Spleen (tissue), 7 donors: Measurements from ENCODE around the gene CDKN1B.

Experiments used
- CTCF ChIP-seq, 11 experiments: fragments of 200-600 bp in 7 of 11; fragments of 450-650 bp in 4 of 11; sonication (generic) in 4 of 11; IDR thresholded peaks in 8 of 11; conservative IDR thresholded peaks in 3 of 11; 1 replicate in 7 of 11; 2 replicates in 4 of 11; pipeline versions ENCODE4 v1.4.0 to v1.8.0; 2016 to 2021; ENCODE audit warnings: antibody characterized with exemption in 11 of 11, inconsistent platforms in 4 of 11, mild to moderate bottlenecking in 1 of 11
- POLR2A ChIP-seq, 3 donors: fragments of 450-650 bp; IDR thresholded peaks; one replicate each; pipeline ENCODE4 v1.5.1; 2017; ENCODE audit warnings: antibody characterized with exemption in 3 of 3, mild to moderate bottlenecking in 1 of 3
- POLR2AphosphoS5 ChIP-seq, 3 donors: sonication (generic); formaldehyde crosslinking; IDR thresholded peaks; one replicate each; pipeline ENCODE4 v1.5.1; 2017; ENCODE audit warnings: antibody characterized with exemption in 3 of 3
- donor health status: DM: no; HTN: no; CAD: no; lungs with moderate emphysema.
- donor health status: DM: no; HTN: no; CAD: no.
- donor health status: DM: no; HTN: no; CAD: no.

GRCh38 chr12:12721814-12722434, 4.8 kb downstream of the CDKN1B start:
- no peak for TF ChIP-seq CTCF (IDR thresholded peaks at IDR 0.05 in 8 of 11, conservative IDR thresholded peaks at IDR 0.05 in 3 of 11)
- no peak for TF ChIP-seq POLR2A (IDR thresholded peaks at IDR 0.05)
- TF ChIP-seq POLR2AphosphoS5 (IDR thresholded peaks at IDR 0.05), result no peak
